Right atrium auricular region (tissue), 2 donors: ENCODE data around the gene ADGRD1. TPM values are rescaled to one million over a fixed set of nuclear protein-coding genes. Genes with fewer than 3 reads are reported as not detected.

Experiments
- DNase-seq: peaks from one replicate; pipeline ENCODE4 v3.0.0-alpha.2; 2019; ENCODE audit warnings: low spot score
- H3K27ac ChIP-seq, 2 donors: fragments of 200-600 bp; sonication (generic); 1 replicate in 1 of 2; 2 replicates in 1 of 2; pipeline ENCODE4 v1.5.1; 2016 to 2019
- H3K27me3 ChIP-seq, 2 donors: fragments of 200-600 bp; sonication (generic); one replicate each; pipeline versions ENCODE4 v1.5.1 to v1.6.0; 2017 to 2019
- H3K36me3 ChIP-seq: fragments of 200-600 bp; sonication (generic); one replicate; pipeline ENCODE4 v1.5.1; 2016
- H3K4me1 ChIP-seq, 2 donors: fragments of 200-600 bp; sonication (generic); one replicate each; pipeline versions ENCODE4 v1.5.1 to v1.6.0; 2017 to 2019
- H3K4me3 ChIP-seq, 2 donors: fragments of 200-600 bp; sonication (generic); 1 replicate in 1 of 2; 2 replicates in 1 of 2; pipeline ENCODE4 v1.5.1; 2017 to 2019; ENCODE audit warnings: mild to moderate bottlenecking in 1 of 2, moderate library complexity in 1 of 2
- H3K9me3 ChIP-seq, 2 donors: fragments of 200-600 bp; sonication (generic); one replicate each; pipeline ENCODE4 v1.5.1; 2019
- CTCF ChIP-seq, 2 donors: fragments of 200-600 bp; sonication (generic); IDR thresholded peaks; one replicate each; pipeline ENCODE4 v1.5.1; 2019; ENCODE audit warnings: antibody characterized with exemption in 2 of 2
- total RNA-seq, 2 donors: library from RNA; depleted of rRNA; stranded (reverse); fragments of >200 nt; gene quantifications; one replicate each; pipeline ENCODE4 v1.1.0, GENCODE V29; 2016

Gene ADGRD1
- total RNA-seq, 2 donors from 2014 or later, result 120 to 168 TPM

- no peaks in the 10 kb centered on the region for H3K27me3 ChIP-seq
- no peak for DNase-seq
- H3K27ac ChIP-seq, result peak overlapping the region in 1 of 2 donors; percentile 76
- peaks cover 0 to 21% of the 10 kb centered on the region in 2 donors for H3K4me1 ChIP-seq
- no peaks in the 10 kb centered on the region for H3K9me3 ChIP-seq
- no peak overlapping the region for H3K4me3 ChIP-seq
- no peak for TF ChIP-seq CTCF (IDR thresholded peaks at IDR 0.05)
- peaks cover 84% of the 10 kb centered on the region for H3K36me3 ChIP-seq
Measured at GRCh38 chr12:131014343-131014742, 60.6 kb downstream of the ADGRD1 start.

- H3K4me1 ChIP-seq, result peaks cover 0 to 26% of the 10 kb centered on the region in 2 donors
- no peaks in the 10 kb centered on the region for H3K9me3 ChIP-seq
- H3K27me3 ChIP-seq, result no peaks in the 10 kb centered on the region
- no peak for TF ChIP-seq CTCF (IDR thresholded peaks at IDR 0.05)
- peak overlapping the region; percentile 72 to 76 for H3K27ac ChIP-seq
- DNase-seq, result no peak
- no peak overlapping the region for H3K4me3 ChIP-seq
- peaks cover 80% of the 10 kb centered on the region for H3K36me3 ChIP-seq
Measured at GRCh38 chr12:131015581-131016337, 62.1 kb downstream of the ADGRD1 start.

- Histone ChIP-seq H3K4me1 (peaks cover 0 to 25% of the 10 kb centered on the region in 2 donors), H3K36me3 (peaks cover 83% of the 10 kb centered on the region), H3K27ac (peak overlapping the region in 1 of 2 donors; percentile 76), H3K4me3 (no peak overlapping the region), H3K27me3 (no peaks in the 10 kb centered on the region), H3K9me3 (no peaks in the 10 kb centered on the region)
- no peak for DNase-seq
- no peak for TF ChIP-seq CTCF (IDR thresholded peaks at IDR 0.05)
Measured at GRCh38 chr12:131017477-131017991, 63.8 kb downstream of the ADGRD1 start.

- Histone ChIP-seq H3K4me3 (no peak overlapping the region), H3K36me3 (peaks cover 83% of the 10 kb centered on the region), H3K4me1 (peaks cover 0 to 25% of the 10 kb centered on the region in 2 donors), H3K27ac (peak overlapping the region in 1 of 2 donors; percentile 76), H3K9me3 (no peaks in the 10 kb centered on the region), H3K27me3 (no peaks in the 10 kb centered on the region)
- no peak for TF ChIP-seq CTCF (IDR thresholded peaks at IDR 0.05)
- no peak for DNase-seq
Measured at GRCh38 chr12:131018019-131018620, 64.4 kb downstream of the ADGRD1 start.

- Histone ChIP-seq H3K27me3 (no peaks in the 10 kb centered on the region), H3K4me3 (no peak overlapping the region), H3K9me3 (no peaks in the 10 kb centered on the region), H3K36me3 (peaks cover 83% of the 10 kb centered on the region), H3K4me1 (peaks cover 0 to 25% of the 10 kb centered on the region in 2 donors), H3K27ac (peak overlapping the region; percentile 16 to 76)
- no peak for TF ChIP-seq CTCF (IDR thresholded peaks at IDR 0.05)
- DNase-seq, result no peak
Measured at GRCh38 chr12:131018808-131019397, 65.2 kb downstream of the ADGRD1 start.
